Measurements from ENCODE around the gene OVCH2.
"Not testable (repeated sequence)": the region's sequence is repeated elsewhere in the genome, so short reads cannot be mapped to it uniquely, and the experiment has no call there.

OVCH2 gene, protein sequence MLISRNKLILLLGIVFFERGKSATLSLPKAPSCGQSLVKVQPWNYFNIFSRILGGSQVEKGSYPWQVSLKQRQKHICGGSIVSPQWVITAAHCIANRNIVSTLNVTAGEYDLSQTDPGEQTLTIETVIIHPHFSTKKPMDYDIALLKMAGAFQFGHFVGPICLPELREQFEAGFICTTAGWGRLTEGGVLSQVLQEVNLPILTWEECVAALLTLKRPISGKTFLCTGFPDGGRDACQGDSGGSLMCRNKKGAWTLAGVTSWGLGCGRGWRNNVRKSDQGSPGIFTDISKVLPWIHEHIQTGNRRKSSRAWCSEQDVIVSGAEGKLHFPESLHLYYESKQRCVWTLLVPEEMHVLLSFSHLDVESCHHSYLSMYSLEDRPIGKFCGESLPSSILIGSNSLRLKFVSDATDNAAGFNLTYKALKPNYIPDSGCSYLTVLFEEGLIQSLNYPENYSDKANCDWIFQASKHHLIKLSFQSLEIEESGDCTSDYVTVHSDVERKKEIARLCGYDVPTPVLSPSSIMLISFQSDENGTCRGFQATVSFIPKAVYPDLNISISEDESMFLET

DNA sequence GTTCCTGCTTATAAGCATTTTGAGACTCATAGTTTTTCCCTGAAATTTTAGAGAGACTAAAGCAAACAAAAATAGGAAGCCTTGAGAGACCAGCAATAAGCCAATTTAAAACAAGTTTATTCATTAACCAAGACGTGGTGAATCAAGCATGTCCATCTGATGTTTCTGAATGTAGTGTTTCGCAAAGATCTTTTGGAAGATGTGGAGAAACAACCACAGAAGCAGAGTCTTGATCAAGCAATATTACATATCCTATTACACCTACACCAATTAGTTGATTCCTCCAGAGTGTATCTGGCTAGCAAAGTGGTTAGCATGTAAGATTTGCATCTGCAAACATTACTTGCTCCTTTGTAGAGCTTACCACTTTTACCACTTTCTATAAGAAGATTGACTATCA lies at the start of gene OVCH2:
OVCH2 (minus strand) TSS at position 101 of the 400 bp plus-strand sequence; CDS start at position 18, 83 bp downstream.
- DNase-seq = no peak

DNA sequence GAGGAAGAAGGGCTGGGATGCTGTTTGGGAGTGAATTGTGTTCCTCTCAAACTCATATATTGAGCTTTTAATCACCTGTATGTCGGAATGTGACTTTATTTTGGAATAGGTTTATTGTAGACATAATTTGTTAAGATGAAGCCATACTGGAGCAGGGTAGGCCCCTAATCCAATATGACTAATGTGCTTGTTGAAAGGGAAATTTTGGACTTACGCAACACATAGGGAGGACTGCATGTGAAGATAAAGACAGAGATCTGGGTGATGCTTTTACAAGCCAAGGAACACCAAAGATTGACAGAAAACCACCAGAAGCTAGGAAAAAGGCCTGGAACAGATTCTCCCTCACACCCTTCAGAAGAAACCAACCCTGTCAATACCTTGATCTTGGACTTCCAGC lies 43.2 kb upstream of the OVCH2 start:
- DNase-seq = no peak

DNA sequence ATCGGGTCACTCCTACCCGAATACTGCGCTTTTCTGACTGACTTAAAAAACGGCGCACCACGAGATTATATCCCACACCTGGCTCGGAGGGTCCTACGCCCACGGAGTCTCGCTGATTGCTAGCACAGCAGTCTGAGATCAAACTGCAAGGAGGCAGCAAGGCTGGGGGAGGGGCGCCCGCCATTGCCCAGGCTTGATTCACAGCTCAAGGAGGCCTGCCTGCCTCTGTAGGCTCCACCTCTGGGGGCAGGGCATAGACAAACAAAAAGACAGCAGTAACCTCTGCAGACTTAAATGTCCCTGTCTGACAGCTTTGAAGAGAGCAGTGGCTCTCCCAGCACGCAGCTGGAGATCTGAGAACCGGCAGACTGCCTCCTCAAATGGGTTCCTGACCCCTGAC lies 28.5 kb upstream of the OVCH2 start:
- not testable (repeated sequence) for DNase-seq

DNA sequence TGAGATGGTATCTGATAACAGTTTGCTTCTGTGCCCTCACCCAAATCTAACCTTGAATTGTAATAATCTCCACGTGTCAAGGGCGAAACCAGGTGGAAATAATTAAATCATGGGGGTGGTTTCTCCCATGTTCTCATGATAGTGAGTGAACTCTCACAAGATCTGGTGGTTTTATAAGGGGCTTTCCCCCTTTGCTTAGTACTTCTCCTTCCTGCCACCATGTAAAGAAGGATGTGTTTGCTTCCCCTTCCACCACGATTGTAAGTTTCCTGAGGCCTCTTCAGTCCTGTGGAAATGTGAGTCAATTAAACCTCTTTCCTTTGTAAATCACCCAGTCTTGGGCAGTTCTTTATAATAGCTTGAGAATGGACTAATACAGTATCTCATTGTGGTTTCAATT lies 8.5 kb upstream of the OVCH2 start:
- no peak for DNase-seq

DNA sequence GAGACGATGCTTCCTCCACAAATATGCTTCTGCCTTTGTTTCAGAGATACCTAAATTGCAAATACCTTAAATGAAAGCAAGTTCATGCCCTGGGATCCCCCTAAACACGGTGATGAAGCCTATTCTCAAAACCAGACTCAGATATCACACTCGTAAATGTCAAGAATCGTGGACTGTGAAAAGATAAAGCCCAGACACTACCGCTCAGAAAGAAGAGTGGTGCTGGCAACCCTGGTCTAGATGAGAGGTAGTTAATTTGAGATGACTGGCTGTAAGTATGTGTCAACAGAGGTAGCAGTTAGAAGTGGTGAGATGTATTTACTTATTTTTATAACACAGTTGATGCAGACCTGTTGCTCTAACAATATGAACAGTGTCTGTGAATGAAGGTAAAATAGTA lies 2.5 kb downstream of the OVCH2 start:
- DNase-seq = no peak

DNA sequence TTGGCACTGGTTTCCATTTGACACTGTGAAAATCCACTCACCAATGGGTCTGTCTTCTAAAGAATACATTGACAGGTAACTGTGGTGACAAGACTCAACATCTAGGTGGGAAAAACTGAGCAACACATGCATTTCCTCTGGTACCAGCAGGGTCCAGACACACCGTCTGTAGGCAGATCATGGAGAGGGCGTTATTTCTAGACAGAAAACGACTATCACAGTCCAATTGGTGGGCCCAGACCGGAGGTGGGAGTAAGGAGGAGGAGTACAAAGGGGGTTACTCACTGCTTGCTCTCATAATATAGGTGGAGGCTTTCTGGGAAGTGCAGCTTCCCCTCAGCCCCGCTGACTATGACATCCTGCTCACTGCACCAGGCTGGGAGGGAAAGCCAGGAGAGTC lies 9.9 kb downstream of the OVCH2 start:
- DNase-seq = no peak

DNA sequence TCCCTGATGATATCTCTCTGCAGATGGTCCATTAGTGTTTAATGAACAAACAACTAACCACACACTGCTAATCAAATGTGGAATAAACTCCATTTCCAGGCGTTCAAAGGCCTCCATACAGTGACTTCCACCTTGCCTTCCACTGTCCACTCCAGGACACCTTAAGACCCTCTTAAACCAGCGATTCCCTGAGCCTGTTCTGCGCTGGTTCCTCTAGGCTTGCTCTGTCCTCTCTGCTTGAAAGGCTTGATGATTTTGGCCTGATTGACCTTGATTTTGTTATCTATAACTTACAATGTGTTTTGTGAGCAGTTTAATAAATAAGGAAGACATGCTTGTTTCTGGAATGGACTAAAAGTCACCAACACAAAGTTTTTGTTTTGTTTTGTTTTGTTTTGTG lies 12.0 kb downstream of the OVCH2 start:
- DNase-seq = no peak

DNA sequence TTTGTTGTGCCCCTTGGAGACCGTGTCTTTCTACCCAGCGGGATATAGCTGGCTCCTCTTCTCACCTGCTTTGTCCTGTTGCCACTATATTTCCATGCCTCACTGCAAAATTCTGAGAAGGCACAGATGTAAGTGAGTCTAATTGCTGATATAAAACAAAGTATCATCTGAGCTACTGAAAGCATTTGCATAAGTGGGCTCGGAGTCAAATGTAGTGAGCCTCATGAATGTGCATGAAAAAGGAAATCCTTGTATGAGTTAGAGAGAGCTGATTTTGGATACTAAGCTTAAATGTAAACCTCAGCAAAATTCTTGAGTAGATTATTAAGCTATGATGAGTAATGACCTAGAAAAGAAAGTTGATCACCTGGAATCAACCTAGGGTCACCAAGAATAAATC lies 13.9 kb downstream of the OVCH2 start:
- DNase-seq = no peak

DNA sequence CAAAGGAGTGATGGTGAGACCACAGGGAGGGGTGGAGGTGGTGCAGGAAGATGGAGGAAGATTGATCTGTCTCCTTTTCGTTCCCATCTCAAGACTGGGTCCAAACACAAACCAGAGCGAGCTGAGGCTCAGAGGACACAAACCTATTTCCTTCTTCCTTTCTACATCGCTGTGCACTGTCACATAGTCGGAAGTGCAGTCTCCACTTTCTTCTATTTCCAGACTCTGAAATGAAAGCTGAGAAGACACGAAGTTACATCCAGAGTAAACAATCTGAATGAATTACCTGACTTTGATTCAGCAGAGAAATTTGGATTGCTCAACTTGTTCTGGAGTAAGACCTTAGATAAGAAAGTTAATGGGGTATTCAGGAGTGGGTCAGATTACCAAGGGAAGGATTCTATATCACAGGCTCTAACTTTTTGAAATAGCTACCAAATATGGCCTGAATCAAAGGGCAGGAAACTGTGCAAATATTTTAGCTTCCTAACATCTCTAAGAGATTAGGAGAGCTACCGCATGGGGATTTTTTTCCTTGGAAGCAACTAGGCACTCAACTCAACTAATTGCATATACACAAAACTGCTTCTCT lies 14.4 kb downstream of the OVCH2 start:
- DNase-seq = no peak

DNA sequence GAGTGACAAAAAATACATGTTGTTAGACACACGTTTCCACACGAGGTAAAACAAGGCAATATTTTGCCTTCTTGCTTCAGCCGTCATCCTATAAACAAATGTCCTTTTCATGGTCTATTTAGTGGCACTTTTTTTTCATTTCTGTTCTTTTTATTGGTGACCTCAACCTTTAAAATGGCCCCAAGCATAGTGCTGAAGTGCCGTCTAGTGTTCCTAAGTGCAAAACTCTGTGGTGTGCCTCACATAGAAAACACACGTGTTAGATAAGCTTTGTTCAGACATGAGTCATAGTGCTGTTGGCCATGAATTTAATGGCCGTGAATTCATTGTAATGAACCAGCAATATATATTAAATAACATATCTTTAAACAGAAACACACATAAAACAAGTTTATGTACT lies 15.6 kb downstream of the OVCH2 start:
- no peak for DNase-seq

DNA sequence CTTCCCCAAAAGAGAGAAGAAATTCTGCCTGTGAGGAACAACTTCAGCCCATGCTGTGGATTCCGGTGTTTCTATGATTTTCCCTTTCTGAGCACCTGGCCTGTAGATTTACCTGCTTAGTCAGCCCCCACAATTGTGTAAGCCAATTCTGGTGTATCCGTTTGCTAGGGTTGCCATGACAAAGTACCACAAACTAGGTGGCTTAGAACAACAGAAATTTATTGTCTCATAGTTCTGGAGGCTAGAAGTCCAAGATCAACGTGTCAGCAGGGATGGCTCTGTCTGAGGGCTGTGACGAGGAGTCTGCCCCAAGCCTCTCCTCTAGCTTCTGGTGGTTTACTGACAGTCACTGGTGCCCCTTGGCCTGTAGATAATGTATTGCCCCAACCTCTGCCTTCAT lies 17.0 kb downstream of the OVCH2 start:
- no peak for DNase-seq

DNA sequence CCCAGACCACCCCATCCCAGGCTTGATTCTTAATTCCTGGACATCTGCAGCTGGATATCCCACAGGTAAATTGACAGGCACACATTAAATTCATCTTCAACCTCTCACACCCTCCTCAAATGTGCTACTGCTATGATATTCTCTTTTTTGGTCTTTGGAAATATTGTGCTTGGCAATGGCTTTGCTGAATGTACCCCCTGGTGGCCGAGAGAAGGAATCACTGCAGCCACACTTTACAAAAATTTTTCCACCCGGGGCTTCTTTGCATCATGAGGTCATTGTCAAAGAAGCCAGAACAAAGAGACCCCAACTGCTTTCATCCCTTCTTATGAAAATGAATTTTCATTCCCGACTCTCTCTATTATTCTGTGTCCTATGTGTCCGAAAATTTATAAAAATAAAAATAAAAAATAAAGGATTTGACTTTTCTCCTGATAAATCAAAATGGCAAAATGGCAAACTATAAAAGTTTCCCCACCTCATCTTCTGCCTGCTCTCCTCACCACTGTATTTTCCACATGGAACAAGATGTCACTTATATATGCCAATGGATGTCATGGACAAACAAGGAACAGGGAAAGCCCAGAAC lies 17.9 kb downstream of the OVCH2 start:
- DNase-seq = no peak

DNA sequence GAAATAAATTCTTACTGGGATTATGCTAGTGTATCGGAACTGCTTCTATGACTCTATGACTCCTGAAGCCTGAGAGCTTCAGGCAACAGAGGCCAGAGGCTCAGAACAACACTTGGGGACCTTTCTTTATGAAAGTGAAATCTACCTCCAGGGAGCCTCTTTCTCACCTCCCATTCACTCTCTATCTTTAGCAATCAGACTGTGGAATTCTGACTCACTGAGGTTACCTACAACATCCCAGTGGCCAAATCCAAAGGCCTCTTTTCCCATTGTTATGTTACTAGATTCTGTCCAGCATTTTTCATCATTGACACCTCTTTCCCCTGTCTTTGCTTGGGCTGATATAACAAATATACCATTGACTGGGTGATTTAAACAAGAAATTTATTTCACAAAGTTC lies 18.9 kb downstream of the OVCH2 start:
- no peak for DNase-seq

DNA sequence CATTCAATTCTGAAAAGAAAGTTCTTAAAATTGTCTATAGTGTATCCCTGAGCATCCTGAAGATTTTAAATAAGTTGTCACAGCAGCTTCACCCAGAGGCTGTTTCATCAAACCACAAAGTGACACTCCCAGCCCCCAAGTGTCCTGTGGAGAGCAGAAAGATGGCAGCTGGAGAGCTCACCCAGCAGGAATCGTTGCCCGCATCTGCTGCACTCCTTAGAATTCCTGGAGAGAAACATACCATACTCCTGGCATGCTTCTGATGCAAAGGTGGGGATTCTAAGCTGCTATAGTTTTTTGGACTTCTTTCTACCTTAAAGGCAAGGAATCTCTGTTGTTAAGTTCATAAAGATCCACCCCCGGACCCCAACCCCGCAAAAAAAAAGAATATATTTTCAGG lies 19.5 kb downstream of the OVCH2 start:
- no peak for DNase-seq

DNA sequence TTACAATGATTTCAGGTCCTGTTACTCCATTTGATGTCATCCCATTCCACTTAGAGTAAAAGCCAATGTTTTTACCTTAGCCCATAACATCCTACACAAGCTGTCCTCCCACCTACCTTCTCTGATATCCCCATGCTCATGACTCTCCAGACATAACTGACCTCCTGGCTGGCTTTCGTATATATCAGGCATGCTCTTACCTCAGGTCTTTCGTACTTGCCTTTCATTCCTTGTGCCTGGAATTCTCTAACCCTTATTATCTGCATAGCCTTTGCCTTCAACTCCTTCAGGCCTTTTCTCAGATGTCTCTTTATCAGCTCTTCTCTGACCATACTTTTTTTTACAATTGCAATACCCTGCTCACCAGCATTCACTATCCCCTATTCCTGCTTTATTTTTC lies 22.7 kb downstream of the OVCH2 start:
- no peak for DNase-seq

DNA sequence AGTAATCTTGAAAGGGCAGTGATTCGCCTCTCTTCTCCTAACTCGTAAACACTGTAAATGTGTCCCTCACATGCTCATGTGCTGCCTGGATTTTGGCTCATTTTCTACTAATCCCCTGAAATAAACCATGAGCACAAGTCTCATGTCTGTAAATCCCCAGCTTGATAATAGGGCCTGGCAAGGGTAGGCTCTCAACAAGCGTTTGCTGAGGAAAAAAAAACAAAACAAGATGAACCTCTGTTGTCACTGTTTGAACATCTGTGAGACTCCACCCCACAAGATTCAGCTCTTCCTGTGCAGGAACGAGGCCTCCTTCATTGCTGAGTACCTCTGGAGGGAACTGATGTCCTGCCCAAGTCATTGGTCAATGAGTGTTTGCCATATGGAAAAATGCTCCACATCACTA lies 28.5 kb downstream of the OVCH2 start:
- no peak for DNase-seq

DNA sequence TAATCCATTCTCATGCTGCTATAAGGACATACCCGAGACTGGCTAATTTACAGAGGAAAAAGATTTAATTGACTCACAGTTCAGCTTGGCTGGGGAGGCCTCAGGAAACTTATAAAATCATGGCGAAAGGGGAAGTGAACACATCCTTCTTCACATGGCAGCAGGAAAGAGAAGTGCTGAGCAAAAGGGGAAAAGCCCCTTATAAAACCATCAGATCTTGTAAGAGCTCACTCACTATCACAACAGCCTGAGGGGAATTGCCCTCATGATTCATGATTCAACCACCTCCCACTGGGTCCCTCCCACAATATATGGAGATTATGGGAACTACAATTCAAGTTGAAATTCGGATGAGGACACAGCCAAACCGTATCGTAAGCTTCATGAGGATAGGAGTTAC lies 29.2 kb downstream of the OVCH2 start:
- DNase-seq = no peak

DNA sequence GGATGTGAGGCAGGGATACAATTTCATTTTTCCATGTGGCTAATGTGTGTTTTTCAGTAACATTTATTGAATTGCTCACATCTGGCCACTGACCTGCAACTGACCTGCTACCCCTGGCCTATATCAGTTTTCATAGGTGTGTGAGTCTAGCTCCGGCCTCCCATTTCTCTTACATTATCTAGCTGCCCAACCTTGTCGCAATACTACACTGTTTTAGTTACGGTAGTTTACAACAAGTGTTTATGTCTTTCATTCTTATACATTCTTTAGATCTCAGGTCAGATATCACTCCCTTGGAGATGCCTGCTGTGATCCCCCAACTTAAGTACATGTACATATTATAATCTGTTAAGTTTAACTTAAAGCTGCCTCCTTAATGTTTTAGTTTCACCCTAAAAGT lies 30.6 kb downstream of the OVCH2 start:
- DNase-seq = no peak

DNA sequence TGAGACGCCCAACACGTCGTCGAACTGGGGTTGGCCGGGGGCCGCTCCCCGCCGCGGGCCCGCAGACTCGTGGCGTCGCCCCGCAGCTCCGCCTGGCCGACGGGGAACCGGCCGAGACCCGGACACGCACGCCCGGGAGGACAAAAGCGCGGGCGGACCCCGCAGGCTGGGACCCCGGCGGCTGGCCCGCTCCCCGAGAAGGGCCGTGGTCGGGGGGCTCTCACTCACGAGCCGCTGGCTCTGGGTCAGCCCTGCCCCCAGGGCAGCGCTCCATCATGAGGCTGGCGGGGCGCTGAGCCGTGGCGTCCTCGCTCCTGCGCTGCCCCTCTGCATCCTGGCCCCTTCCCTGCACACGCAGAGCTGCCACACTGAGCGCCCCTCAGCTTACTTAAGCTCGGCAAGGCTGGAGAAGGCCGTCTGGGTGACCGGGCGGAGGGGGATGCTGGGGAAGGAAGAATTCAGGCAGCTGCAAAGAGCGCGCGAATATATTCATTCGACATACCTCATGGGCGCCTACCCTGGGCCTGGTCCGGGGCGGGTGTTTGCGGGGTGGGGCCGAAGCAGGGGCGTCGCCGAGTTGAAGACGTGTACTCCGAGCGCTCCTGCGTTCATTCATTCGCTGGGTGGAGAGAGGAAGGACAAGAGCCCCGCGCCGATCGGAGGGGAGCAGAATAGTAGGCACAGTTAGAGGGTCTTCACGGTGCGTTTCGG lies 32.4 kb downstream of the OVCH2 start:
- DNase-seq = peak; percentile 40

DNA sequence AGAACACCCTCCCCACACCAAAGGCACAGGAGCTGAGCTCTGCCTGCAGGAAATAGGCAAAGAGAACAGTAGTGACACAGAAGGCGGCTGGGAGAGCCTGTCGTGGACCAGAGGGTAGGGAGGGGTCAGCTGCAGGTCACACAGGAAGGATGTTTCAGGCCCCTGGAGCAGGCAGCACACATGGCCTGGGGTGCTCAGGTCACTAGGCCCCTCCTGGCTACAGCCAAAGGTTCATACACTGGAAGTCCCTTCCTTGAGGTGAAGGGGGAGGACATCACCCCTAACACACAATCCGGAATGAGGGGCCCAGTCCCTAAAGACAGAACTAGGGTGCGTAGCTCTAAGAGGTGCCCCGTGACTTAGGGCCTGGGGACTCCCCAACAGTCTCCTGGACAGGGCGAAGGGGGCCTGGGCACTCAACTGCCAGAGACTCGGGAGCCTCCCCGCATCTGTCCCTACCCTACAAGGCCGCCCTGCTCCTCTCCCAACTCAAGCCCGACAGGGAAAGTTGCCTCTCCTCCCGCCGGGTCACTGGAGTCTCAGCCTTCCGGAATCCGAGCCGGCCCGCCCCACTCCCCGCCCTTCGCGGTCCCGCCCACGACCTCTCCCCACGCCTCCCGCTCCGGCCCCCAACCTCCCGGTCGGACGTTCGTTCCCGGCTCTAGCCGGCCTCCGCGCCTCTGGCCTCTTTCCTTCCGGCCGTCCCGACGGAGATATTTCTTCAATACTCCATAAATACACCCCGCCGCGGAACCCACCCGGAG lies 33.1 kb downstream of the OVCH2 start, which contains the start of gene CYB5R2:
CYB5R2 (minus strand) TSS at position 541 of the 764 bp plus-strand sequence. CDS start 675 bp downstream, outside the sequence.
- peak; percentile 21 for DNase-seq

DNA sequence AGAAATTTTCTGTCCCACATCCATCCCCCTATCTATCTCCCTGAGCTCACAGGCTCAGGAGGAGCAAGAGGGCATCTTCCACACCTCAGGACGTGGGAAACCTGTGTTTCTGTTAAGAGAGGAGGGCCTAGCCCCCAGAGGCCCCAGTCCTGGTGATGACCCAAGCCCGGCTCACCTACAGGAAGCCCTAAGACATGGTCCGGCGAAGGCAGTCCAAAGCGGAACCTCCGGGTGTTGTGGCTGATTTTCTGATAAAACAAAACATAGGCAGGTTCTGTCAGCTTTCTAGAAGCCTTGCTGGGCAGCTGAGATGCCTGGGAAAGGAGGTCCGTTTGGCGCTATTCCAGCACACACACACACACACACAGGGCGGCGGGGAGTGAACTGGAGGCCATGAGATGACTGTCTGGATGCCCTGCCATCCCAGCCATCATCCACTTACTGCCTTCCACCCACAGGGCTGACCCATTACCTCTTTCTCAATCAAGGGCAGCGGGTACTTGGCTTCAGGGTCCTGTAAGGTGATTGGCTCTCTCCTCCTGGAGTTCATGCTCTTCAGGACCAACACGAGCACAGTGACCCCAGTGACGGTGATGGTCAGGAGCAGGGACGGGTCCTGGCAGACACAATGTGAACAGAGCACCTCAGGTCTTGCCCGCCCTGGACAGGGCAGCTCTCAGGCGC lies 33.9 kb downstream of the OVCH2 start:
- no peak for DNase-seq
